Mesodermal cell (in vitro differentiated cells): ENCODE data around the gene CACNA2D4.

Experiments used
- H3K27ac ChIP-seq: 2 replicates; pipeline ENCODE4 v1.7.0; 2013; ENCODE audit warnings: mild to moderate bottlenecking, low read depth, low read length, moderate library complexity; ENCODE audit not compliant: severe bottlenecking
- H3K36me3 ChIP-seq: 2 replicates; pipeline ENCODE4 v1.7.1; 2013; ENCODE audit warnings: mild to moderate bottlenecking, low read length, moderate library complexity; ENCODE audit not compliant: control insufficient read depth, insufficient read depth
- H3K4me1 ChIP-seq: one replicate; pipeline ENCODE4 v1.7.1; 2013; ENCODE audit warnings: mild to moderate bottlenecking, low read length; ENCODE audit not compliant: insufficient read depth, control insufficient read depth, poor library complexity, severe bottlenecking
- H3K4me3 ChIP-seq: 2 replicates; pipeline ENCODE4 v1.7.0; 2013; ENCODE audit warnings: low read length, control low read depth, mild to moderate bottlenecking; ENCODE audit not compliant: insufficient read depth, poor library complexity, severe bottlenecking; ENCODE audit errors: extremely low read depth
- H3K9me3 ChIP-seq: 2 replicates; pipeline ENCODE4 v1.7.1; 2013; ENCODE audit warnings: mild to moderate bottlenecking, low read length, moderate library complexity; ENCODE audit not compliant: control insufficient read depth
- WGBS, 2 experiments: methylation state at CpG; one replicate each; pipeline ENCODE4 v1.1.5; 2013; ENCODE audit warnings: missing lambda C conversion rate in 2 of 2; ENCODE audit not compliant: insufficient coverage in 2 of 2; 5-methylcytosine and 5-hydroxymethylcytosine counted together

Gene CACNA2D4

DNA sequence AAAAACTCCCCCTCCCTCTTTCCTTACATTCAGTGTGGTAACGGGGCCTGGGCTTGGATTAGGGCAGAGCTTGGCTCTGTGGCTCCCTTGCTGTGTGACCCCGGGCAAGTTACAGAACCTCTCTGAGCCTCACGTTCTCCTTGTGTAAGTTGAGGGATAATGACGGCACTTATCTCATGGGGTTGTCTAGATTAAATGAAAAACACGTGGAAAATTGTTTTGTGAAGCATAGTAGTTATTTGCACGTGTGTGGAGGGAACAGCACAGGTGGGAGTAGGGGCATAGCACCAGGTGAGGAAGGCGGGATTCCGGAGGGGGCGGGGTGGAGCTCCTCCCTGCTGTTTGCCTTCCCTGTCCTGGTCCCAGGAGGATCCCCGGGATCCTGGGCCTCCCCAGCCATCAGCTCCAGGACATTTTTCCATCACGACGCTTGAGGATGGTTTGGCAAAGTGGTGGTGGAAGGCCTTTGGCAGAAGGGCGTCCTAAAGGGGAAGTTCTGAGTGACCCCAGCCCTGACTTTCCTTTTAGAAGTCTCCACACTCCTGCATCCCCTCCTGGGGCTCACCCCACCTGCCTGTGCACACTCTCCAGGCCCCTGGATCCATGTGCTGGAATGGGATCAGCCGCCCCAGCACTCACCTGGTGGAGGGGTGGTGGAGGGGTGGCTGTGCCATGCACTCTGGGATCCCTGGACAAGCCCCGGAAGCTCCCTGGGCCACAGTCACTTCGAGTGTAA lies 75.4 kb downstream of the CACNA2D4 start:
- Histone ChIP-seq H3K4me3 (no peak overlapping the region), H3K36me3 (no peaks in the 10 kb centered on the region), H3K4me1 (peaks cover 8% of the 10 kb centered on the region), H3K27ac (no peak overlapping the region), H3K9me3 (no peaks in the 10 kb centered on the region)
- WGBS, 2 experiments = 81 to 83% methylated on average over 9 to 10 of the region's 16 CpGs

DNA sequence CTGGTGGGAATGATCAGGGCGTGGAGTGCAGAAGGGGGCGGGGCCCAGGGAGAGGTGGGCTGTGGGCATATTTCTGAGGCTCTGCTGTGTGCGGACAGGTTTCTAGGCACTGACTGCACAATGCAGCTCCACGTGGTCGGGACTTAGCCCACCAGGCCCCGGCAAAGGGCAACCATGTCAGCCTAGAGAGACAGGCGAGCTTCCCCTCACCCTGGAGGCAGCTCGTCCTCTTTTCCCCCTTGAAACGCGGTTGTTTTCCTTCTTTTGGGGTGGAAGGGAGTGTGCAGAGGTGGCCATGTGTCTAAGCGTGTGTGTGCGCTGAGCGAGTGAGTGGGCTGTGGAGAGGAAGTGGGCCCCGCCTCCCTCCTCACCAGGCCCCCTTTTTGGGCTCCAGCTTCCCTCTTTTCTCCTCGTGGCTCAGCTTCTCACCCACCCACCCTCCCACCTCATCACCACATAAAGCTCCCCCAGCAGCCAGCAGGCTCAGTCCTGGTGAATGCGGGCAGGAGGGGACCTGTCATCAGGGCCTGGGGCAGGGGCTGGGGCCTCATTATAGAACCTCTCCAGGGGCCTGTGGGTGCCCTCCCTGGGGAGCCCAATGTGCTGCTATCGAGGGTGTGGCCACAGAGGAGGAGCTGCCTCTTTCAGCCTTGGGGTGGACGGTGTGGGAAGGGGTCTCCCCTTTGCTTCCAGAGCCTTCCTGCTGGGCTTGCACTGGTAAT lies 76.1 kb downstream of the CACNA2D4 start:
- Histone ChIP-seq H3K4me1 (peaks cover 15% of the 10 kb centered on the region), H3K9me3 (no peaks in the 10 kb centered on the region), H3K36me3 (no peaks in the 10 kb centered on the region), H3K4me3 (no peak overlapping the region), H3K27ac (no peak overlapping the region)
- 85 to 87% methylated on average over 7 to 12 of the region's 18 CpGs for WGBS, 2 experiments

DNA sequence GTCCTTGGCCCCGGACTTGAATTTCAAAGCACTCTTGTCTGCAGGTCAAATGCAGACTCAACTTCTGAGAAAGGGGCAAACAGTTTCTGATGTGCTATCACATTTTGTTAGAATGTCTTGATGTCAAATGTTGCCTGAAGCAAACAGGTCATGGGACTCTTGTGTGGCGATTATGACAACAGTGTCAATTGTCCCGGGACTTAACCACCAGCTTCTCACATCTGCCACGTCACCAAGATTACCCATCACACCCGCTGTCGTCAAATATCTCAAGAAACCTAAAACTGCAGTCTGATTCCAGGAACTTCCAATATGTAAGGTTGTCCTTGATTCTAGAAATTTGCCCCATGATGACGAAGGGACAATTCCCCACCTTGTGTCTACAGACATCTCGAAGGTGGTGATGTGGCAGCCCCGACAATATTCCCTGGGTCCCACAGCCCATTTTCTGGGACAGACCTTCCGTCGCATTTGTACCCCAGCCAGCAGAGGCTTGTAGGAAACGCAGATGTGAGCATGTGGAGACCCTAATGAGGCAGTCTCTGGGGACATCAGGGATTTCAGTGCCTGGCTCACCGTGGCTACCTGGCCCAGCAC lies 76.8 kb downstream of the CACNA2D4 start:
- no peak overlapping the region for H3K4me3 ChIP-seq
- no peaks in the 10 kb centered on the region for H3K9me3 ChIP-seq
- H3K36me3 ChIP-seq = no peaks in the 10 kb centered on the region
- peaks cover 19% of the 10 kb centered on the region for H3K4me1 ChIP-seq
- 94 to 95% methylated on average over 11 to 13 of the region's 13 CpGs for WGBS, 2 experiments
- H3K27ac ChIP-seq = no peak overlapping the region

DNA sequence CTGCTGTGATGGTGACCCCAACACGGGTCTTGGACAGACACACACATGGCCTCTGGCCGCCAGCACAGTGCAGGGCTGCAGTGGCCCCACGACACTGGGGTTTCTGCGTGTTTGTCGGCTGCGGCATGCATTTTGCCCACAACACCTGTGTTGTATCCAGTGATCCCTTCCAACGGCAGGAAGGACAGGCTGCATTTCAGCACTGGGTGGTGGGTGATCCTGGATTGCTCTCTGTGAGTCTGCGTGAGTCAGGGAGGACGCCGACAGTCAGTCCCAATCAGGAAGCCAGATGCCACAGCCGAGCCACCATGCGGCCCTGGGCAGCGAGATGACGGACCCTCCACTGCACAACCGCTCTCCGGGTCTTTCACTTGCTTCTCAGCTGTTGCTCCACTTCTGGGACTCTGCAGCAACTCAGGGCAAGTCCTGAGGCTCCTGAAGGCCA lies 77.4 kb downstream of the CACNA2D4 start:
- Histone ChIP-seq H3K36me3 (no peaks in the 10 kb centered on the region), H3K27ac (no peak overlapping the region), H3K9me3 (no peaks in the 10 kb centered on the region), H3K4me3 (no peak overlapping the region), H3K4me1 (peaks cover 19% of the 10 kb centered on the region)
- WGBS, 2 experiments = 92 to 94% methylated on average over 16 of the region's 16 CpGs

DNA sequence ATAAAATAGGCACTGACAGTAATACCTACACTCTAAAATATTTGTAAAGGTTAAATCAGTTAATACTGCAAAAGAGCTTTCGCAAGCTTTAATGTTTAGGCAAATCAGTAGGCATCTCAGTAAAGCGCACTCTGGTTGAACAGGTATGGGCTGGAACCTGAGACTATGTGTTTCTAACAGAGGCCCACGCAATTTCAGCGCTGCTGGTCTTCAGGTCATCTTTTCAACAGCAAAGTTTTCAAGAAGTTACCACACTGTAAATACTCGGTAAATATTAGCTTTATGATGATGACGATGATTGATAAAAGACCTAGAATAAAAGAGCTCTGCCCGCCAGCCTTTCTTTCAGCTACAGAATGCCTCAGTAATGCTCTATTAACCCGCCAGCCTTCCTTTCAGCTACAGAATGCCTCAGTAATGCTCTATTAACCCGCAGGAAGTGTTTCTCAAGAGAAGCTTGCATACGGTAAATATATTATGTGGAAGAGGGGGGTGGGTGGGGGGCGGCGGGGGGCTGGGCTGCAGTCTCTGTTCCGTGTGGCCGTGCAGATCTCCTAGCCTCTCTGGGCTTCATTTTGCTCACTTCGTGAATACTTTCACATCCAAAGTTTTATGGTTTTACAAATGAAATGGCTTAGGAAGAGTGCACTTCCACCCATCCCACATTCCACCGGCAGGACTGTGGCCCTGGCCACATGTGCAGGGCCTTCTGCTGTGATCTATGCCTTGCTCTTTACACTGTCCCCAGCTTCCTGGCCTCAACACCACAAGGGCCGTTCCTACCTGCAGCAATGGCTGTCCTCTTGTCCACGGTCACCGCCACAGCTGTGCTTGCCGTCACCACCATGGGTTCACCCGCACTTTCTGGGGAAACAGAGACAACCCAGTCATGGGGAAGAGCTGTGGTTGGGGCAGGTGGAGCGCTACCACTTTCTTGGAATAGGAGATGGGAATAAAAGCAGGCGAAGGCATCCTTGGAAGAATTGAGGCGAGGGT lies 78.2 kb downstream of the CACNA2D4 start:
- H3K27ac ChIP-seq = no peak overlapping the region
- H3K9me3 ChIP-seq = no peaks in the 10 kb centered on the region
- no peaks in the 10 kb centered on the region for H3K36me3 ChIP-seq
- 88 to 91% methylated on average over 11 to 12 of the region's 24 CpGs for WGBS, 2 experiments
- H3K4me3 ChIP-seq = no peak overlapping the region
- H3K4me1 ChIP-seq = peaks cover 19% of the 10 kb centered on the region

DNA sequence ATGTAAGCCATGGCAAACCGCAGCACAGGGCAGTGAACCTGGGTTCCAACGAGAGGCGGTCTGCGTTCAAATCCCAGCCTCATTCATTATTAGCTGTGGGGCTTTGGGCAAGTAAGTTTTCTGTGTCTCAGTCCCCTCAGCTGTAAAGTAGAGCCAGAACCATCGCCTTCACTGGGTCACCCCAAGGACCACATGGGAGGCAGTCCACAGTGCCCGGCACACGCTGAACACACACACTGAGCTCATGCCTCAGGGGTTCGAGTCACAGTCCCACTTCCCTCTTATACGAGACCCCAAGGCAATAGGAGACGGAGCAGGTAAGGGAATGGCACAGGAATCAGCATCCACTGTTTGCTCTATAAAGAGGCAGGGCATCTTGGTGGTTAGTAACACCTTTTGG lies 79.0 kb downstream of the CACNA2D4 start:
- Histone ChIP-seq H3K36me3 (no peaks in the 10 kb centered on the region), H3K4me1 (peaks cover 19% of the 10 kb centered on the region), H3K9me3 (no peaks in the 10 kb centered on the region), H3K27ac (no peak overlapping the region), H3K4me3 (no peak overlapping the region)
- 97 to 99% methylated on average over 7 to 8 of the region's 10 CpGs for WGBS, 2 experiments

DNA sequence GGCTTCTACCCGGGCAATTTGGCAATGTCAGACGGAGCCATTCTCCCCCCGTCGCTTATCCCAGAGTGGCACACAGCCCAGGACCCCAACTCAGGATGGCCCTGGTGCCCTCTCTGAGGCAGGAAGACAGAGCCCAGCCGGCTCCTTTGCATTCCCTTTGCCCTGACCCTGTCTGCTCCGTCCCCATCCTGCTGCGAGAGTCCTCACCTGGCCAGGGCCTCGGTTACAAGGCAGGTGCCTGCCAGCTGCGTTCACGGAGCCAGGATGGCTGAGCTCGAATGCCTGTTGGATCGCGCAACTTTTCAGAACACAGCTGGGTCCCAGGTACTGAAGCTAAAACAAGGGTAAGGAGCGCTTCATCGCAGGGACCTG lies 79.5 kb downstream of the CACNA2D4 start:
- H3K9me3 ChIP-seq = no peaks in the 10 kb centered on the region
- no peaks in the 10 kb centered on the region for H3K36me3 ChIP-seq
- H3K27ac ChIP-seq = no peak overlapping the region
- H3K4me1 ChIP-seq = peaks cover 19% of the 10 kb centered on the region
- WGBS, 2 experiments = 94 to 95% methylated on average over 12 to 15 of the region's 15 CpGs
- no peak overlapping the region for H3K4me3 ChIP-seq

DNA sequence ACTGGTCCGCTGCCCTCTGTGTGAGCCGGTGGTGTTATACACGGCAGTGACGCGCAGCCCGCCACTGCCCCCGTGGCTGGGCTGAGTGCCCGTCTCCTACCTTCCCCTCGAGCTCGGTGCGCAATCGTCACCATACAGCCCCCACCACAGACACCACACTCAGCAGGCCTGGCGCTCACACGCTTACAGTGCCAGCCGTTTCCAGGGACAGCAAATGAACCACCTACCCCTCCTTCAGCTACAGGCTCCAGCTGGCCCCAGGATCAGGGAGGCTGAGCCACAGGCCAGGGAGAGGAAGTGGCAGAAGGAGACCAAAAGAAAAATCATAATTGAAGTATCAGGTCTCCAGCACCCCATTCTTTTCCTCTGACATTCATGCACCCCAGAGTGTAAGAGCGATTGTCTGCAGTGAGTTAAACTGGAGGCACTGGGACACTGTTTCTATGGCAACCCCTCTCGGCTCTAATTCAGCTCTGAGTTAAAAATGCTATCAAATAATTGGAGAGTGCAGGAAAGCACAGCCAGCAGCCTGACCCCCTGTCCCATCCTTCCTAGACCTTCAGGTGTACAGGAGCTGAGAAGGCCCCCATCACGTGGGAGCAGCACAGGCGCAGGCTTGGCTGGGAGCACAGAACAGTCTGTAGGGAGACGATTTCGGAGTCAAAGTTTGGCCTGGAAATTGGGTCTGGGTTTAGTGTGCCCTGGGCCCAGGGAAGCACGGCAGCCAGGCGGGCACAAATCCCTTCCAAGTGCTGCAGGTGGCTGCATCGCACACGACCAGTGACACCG lies 80.1 kb downstream of the CACNA2D4 start:
- H3K36me3 ChIP-seq = no peaks in the 10 kb centered on the region
- peaks cover 19% of the 10 kb centered on the region for H3K4me1 ChIP-seq
- H3K27ac ChIP-seq = peak overlapping the region; percentile 76
- 93 to 94% methylated on average over 11 to 24 of the region's 26 CpGs for WGBS, 2 experiments
- H3K9me3 ChIP-seq = no peaks in the 10 kb centered on the region
- H3K4me3 ChIP-seq = no peak overlapping the region

DNA sequence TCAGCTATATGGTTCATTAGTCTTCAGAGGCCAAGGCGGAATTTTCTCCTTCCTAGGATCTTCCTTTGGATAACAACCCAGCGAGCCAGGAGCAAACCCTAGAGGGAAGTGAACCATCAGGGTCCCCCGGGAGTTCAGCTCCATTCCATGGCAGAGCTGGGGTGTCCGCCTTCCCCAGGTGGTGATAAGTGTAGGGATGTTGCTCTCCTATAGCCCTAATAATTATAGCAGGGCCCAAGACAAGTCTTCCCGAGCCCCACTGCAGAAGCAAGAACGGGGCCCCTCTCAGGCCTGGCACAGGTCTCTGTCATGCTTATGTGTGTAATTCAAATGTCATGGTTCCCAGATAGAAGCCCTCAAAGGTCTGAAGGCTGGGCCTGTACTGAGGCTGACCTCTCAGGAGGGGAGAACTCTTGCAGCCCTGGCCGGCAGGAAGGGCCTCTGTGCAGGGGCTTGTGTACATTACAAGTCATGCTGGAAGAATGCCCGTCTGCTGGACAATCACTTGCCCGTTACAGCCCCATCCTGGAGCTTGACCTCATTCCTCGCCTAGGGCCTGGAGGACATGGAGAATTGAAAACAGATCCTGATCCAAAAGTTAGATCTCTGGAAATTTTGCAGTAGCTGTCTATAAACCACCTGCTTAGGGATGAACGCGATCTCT lies 80.8 kb downstream of the CACNA2D4 start:
- H3K27ac ChIP-seq = peak overlapping the region; percentile 76
- H3K9me3 ChIP-seq = no peaks in the 10 kb centered on the region
- WGBS, 2 experiments = 78 to 81% methylated on average over 7 to 9 of the region's 12 CpGs
- H3K36me3 ChIP-seq = no peaks in the 10 kb centered on the region
- peaks cover 19% of the 10 kb centered on the region for H3K4me1 ChIP-seq
- H3K4me3 ChIP-seq = no peak overlapping the region
